Measurements from ENCODE around the gene NFASC.

NFASC gene

DNA sequence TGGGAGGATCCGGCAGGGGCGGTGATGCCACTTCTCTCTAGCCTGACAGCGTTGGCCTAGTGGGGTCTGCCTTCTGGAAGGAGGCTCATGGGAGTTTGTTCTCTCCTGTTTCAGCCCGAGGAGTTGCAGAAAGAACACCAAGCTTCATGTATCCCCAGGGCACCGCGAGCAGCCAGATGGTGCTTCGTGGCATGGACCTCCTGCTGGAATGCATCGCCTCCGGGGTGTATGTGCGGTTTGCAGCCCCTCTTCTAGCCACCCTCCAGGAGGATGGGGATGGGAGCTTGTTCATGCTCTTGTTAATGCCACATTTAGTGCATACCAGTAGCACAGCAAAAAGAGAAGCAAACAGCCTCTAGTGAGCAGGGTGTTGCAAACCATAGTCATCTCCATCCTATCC is 97.5 kb downstream of the NFASC start:
- TF ChIP-seq, protein P1, sequence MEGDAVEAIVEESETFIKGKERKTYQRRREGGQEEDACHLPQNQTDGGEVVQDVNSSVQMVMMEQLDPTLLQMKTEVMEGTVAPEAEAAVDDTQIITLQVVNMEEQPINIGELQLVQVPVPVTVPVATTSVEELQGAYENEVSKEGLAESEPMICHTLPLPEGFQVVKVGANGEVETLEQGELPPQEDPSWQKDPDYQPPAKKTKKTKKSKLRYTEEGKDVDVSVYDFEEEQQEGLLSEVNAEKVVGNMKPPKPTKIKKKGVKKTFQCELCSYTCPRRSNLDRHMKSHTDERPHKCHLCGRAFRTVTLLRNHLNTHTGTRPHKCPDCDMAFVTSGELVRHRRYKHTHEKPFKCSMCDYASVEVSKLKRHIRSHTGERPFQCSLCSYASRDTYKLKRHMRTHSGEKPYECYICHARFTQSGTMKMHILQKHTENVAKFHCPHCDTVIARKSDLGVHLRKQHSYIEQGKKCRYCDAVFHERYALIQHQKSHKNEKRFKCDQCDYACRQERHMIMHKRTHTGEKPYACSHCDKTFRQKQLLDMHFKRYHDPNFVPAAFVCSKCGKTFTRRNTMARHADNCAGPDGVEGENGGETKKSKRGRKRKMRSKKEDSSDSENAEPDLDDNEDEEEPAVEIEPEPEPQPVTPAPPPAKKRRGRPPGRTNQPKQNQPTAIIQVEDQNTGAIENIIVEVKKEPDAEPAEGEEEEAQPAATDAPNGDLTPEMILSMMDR (IDR thresholded peaks at IDR 0.05; ENCODE audit: low read depth, low read length, missing control alignments), result no peak
- in situ Hi-C loops (cut with HindIII; ENCODE audit: low pct_ligation_motif_present, low sequenced_read_pairs), result no loop called here
- no peaks in the 10 kb centered on the region for H3K36me3 ChIP-seq (replicated peaks)
- H3K4me3 ChIP-seq (ENCODE audit: low read depth, low read length), result no peak overlapping the region
- H3K27me3 ChIP-seq (replicated peaks), result peaks cover 7% of the 10 kb centered on the region
- H3K27ac ChIP-seq, result no peak overlapping the region
- DNase-seq, result no peak

DNA sequence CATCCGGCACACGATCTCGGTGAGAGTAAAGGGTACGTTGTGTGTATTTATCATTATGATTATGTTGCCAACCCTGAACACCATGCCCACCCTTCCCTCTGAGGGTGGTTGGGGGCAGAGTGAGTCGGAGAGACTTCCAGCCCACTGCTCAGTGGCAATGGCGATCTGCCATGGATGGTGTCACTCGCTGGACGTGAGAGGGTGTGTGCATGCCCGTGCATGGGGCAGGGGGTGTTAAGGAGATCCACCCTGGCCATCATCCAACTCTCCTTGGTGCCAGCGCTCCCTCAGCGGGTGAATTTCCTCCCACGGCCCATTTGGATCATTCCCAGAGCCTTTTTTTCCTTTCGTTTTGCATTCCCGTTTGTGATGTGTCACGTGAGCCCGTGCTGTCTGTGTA is 98.3 kb downstream of the NFASC start:
- TF ChIP-seq, protein P1 (IDR thresholded peaks at IDR 0.05; ENCODE audit: low read depth, low read length, missing control alignments), result no peak
- Histone ChIP-seq H3K27me3 (replicated peaks) (peaks cover 4% of the 10 kb centered on the region), H3K27ac (no peak overlapping the region), H3K4me3 (ENCODE audit: low read depth, low read length) (no peak overlapping the region), H3K36me3 (replicated peaks) (no peaks in the 10 kb centered on the region)
- no peak for DNase-seq
- in situ Hi-C loops (cut with HindIII; ENCODE audit: low pct_ligation_motif_present, low sequenced_read_pairs), result no loop called here

- in situ Hi-C loops (cut with HindIII; ENCODE audit: low pct_ligation_motif_present, low sequenced_read_pairs), result no loop called here
- no peak overlapping the region for H3K27ac ChIP-seq
- no peak for DNase-seq
- TF ChIP-seq, protein P1 (IDR thresholded peaks at IDR 0.05; ENCODE audit: low read depth, low read length, missing control alignments), result no peak
- H3K36me3 ChIP-seq (replicated peaks), result no peaks in the 10 kb centered on the region
- H3K4me3 ChIP-seq (ENCODE audit: low read depth, low read length), result no peak overlapping the region
- H3K27me3 ChIP-seq (replicated peaks), result no peaks in the 10 kb centered on the region
Measured at GRCh38 chr1:204970937-204971336, 100.3 kb downstream of the NFASC start.

DNA sequence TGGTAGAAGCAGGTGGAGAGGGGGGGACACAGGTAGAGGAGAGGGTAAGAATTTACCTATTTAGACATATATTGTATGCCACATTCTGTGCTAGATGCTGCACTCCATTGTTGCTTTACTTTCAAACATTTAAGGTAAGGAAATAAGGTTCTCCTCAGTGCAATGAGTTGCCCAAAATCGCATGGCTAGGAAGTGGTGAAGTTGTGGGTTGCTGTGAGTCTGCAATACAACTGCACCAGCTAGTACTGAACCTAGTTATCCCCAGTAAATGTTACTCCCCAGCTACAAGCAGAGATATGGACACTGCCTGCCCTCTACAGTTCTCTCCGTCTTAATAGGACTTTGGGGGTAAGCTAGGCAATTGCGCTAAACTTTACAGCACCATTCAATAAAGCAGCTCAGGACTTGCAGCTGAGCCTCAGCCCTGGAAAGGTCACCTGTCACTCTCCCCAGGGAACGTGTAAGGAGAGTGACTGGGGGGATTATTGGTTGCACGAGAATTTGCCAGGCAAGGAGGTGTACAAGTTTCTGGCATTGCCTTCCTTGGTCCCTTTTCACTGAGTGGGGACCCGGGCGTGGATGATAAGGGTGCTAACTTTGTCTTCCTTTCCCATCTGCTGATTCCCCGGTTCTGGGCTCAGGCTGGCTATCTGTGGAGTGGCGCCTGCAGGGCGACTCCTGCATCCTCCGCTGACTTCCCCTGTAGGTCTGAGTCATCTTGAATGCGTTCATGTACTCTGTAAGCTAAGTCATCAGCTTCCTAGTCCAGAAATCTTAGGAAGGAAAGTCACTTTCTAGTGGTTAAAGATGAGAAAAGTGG is 101.1 kb downstream of the NFASC start:
- TF ChIP-seq, protein P1 (IDR thresholded peaks at IDR 0.05; ENCODE audit: low read depth, low read length, missing control alignments), result no peak
- Histone ChIP-seq H3K36me3 (replicated peaks) (no peaks in the 10 kb centered on the region), H3K27me3 (replicated peaks) (no peaks in the 10 kb centered on the region), H3K27ac (no peak overlapping the region), H3K4me3 (ENCODE audit: low read depth, low read length) (no peak overlapping the region)
- DNase-seq, result peak; percentile 62
- in situ Hi-C loops (cut with HindIII; ENCODE audit: low pct_ligation_motif_present, low sequenced_read_pairs), result no loop called here

- Histone ChIP-seq H3K36me3 (replicated peaks) (no peaks in the 10 kb centered on the region), H3K4me3 (ENCODE audit: low read depth, low read length) (no peak overlapping the region), H3K27ac (no peak overlapping the region), H3K27me3 (replicated peaks) (no peaks in the 10 kb centered on the region)
- in situ Hi-C loops (cut with HindIII; ENCODE audit: low pct_ligation_motif_present, low sequenced_read_pairs), result no loop called here
- TF ChIP-seq, protein P1 (IDR thresholded peaks at IDR 0.05; ENCODE audit: low read depth, low read length, missing control alignments), result no peak
- no peak for DNase-seq
Measured at GRCh38 chr1:204972426-204972825, 101.8 kb downstream of the NFASC start.

- Histone ChIP-seq H3K36me3 (replicated peaks) (no peaks in the 10 kb centered on the region), H3K27me3 (replicated peaks) (no peaks in the 10 kb centered on the region), H3K27ac (no peak overlapping the region), H3K4me3 (ENCODE audit: low read depth, low read length) (no peak overlapping the region)
- TF ChIP-seq, protein P1 (IDR thresholded peaks at IDR 0.05; ENCODE audit: low read depth, low read length, missing control alignments), result no peak
- no peak for DNase-seq
- in situ Hi-C loops (cut with HindIII; ENCODE audit: low pct_ligation_motif_present, low sequenced_read_pairs), result no loop called here
Measured at GRCh38 chr1:204973449-204973848, 102.8 kb downstream of the NFASC start.

Measured in brain microvascular endothelial cell (primary cell).